ENCODE measurements around the gene CARD11. TPM values are rescaled to one million over a fixed set of nuclear protein-coding genes. Genes with fewer than 3 reads are reported as not detected.

Gene CARD11
- total RNA-seq, 4 donors from 2014 or later: 0.26 to 2.0 (median 0.70) TPM

- Histone ChIP-seq H3K9me3 (peaks cover 0 to 7% (median 3%) of the 10 kb centered on the region in 4 donors), H3K36me3 (no peaks in the 10 kb centered on the region), H3K27me3 (peaks cover 0 to 16% (median 0%) of the 10 kb centered on the region in 4 donors), H3K27ac (replicated peaks in 1 of 4) (no peak overlapping the region), H3K4me1 (no peaks in the 10 kb centered on the region), H3K4me3 (no peak overlapping the region)
- no peak for TF ChIP-seq POLR2AphosphoS5 (IDR thresholded peaks at IDR 0.05)
- no peak for TF ChIP-seq EP300 (IDR thresholded peaks at IDR 0.05)
- TF ChIP-seq POLR2A (IDR thresholded peaks at IDR 0.05; ENCODE audit: low read depth): no peak
- WGBS: 95% methylated on average over 8 of the region's 8 CpGs
- no peak for DNase-seq (ENCODE audit: extremely low spot score)
- intact Hi-C loops (cut with DNase I): no loop called here
Measured at GRCh38 chr7:2905500-2905899, 138.2 kb downstream of the CARD11 start.

GRCh38 chr7:2905027-2905426 lies 138.6 kb downstream of the CARD11 start:
- 97% methylated on average over 3 of the region's 3 CpGs for WGBS

GRCh38 chr7:2904202-2904601 lies 139.5 kb downstream of the CARD11 start:
- no peak overlapping the region for H3K27ac ChIP-seq (replicated peaks in 1 of 4)
- peaks cover 0 to 16% (median 0%) of the 10 kb centered on the region in 4 donors for H3K27me3 ChIP-seq
- TF ChIP-seq, protein P1, sequence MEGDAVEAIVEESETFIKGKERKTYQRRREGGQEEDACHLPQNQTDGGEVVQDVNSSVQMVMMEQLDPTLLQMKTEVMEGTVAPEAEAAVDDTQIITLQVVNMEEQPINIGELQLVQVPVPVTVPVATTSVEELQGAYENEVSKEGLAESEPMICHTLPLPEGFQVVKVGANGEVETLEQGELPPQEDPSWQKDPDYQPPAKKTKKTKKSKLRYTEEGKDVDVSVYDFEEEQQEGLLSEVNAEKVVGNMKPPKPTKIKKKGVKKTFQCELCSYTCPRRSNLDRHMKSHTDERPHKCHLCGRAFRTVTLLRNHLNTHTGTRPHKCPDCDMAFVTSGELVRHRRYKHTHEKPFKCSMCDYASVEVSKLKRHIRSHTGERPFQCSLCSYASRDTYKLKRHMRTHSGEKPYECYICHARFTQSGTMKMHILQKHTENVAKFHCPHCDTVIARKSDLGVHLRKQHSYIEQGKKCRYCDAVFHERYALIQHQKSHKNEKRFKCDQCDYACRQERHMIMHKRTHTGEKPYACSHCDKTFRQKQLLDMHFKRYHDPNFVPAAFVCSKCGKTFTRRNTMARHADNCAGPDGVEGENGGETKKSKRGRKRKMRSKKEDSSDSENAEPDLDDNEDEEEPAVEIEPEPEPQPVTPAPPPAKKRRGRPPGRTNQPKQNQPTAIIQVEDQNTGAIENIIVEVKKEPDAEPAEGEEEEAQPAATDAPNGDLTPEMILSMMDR (IDR thresholded peaks at IDR 0.05): no peak
- TF ChIP-seq POLR2AphosphoS5 (IDR thresholded peaks at IDR 0.05) (no peak), POLR2A (IDR thresholded peaks at IDR 0.05; ENCODE audit: low read depth) (no peak), EP300 (IDR thresholded peaks at IDR 0.05) (no peak)
- no peaks in the 10 kb centered on the region for H3K36me3 ChIP-seq
- 73% methylated on average over 16 of the region's 16 CpGs for WGBS
- H3K9me3 ChIP-seq: peaks cover 0 to 7% (median 3%) of the 10 kb centered on the region in 4 donors
- H3K4me3 ChIP-seq: no peak overlapping the region
- H3K4me1 ChIP-seq: no peaks in the 10 kb centered on the region
- intact Hi-C loops (cut with DNase I): no loop called here
- DNase-seq (ENCODE audit: extremely low spot score): no peak

More at GRCh38 chr7:2905027-2905426, 138.6 kb downstream of the CARD11 start:
- DNase-seq (ENCODE audit: extremely low spot score): no peak
- H3K36me3 ChIP-seq: no peaks in the 10 kb centered on the region
- H3K9me3 ChIP-seq: peaks cover 0 to 7% (median 3%) of the 10 kb centered on the region in 4 donors
- H3K27ac ChIP-seq (replicated peaks in 1 of 4): no peak overlapping the region
- no peak overlapping the region for H3K4me3 ChIP-seq
- TF ChIP-seq POLR2A (IDR thresholded peaks at IDR 0.05; ENCODE audit: low read depth) (no peak), EP300 (IDR thresholded peaks at IDR 0.05) (no peak), POLR2AphosphoS5 (IDR thresholded peaks at IDR 0.05) (no peak)
- TF ChIP-seq, protein P1 (IDR thresholded peaks at IDR 0.05): no peak
- H3K27me3 ChIP-seq: peaks cover 0 to 16% (median 0%) of the 10 kb centered on the region in 4 donors
- intact Hi-C loops (cut with DNase I): no loop called here
- H3K4me1 ChIP-seq: no peaks in the 10 kb centered on the region

GRCh38 chr7:2903682-2904162 lies 139.9 kb downstream of the CARD11 start:
- intact Hi-C loops (cut with DNase I): no loop called here
- Histone ChIP-seq H3K27me3 (peaks cover 0 to 18% (median 0%) of the 10 kb centered on the region in 4 donors), H3K27ac (replicated peaks in 1 of 4) (no peak overlapping the region), H3K4me3 (no peak overlapping the region), H3K36me3 (no peaks in the 10 kb centered on the region), H3K9me3 (peaks cover 0 to 7% (median 3%) of the 10 kb centered on the region in 4 donors), H3K4me1 (no peaks in the 10 kb centered on the region)
- WGBS: 85% methylated on average over 8 of the region's 15 CpGs
- no peak for TF ChIP-seq POLR2A (IDR thresholded peaks at IDR 0.05; ENCODE audit: low read depth)
- TF ChIP-seq, protein P1 (IDR thresholded peaks at IDR 0.05): no peak
- no peak for TF ChIP-seq POLR2AphosphoS5 (IDR thresholded peaks at IDR 0.05)
- no peak for TF ChIP-seq EP300 (IDR thresholded peaks at IDR 0.05)
- no peak for DNase-seq (ENCODE audit: extremely low spot score)

DNA sequence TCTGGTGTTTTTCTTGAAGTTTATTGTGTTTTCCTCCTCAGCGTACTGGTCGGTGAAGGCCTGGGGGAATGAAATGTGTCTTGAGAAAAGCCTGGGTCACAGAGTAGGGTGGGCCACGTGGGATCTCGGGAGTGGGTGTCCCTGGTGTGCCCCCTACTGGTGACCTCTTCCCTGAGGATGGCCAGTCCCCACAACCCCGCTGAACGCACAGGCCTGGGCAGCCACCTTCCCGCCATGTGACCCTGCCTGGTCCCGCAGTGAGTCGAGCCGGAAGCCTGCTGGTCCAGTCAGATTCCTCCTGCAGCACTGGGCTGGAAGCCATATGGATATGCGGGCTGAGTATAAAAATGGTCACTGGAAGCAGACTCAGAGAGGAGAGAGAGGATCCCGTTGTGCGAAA lies 146.6 kb downstream of the CARD11 start:
- DNase-seq (ENCODE audit: extremely low spot score): no peak
- intact Hi-C loops (cut with DNase I): no loop called here
- H3K27ac ChIP-seq (replicated peaks in 1 of 4): no peak overlapping the region
- TF ChIP-seq POLR2A (IDR thresholded peaks at IDR 0.05; ENCODE audit: low read depth) (no peak), EP300 (IDR thresholded peaks at IDR 0.05) (no peak), POLR2AphosphoS5 (IDR thresholded peaks at IDR 0.05) (no peak)
- TF ChIP-seq, protein P1 (IDR thresholded peaks at IDR 0.05): no peak
- H3K9me3 ChIP-seq: peaks cover 0 to 11% (median 3%) of the 10 kb centered on the region in 4 donors
- no peaks in the 10 kb centered on the region for H3K4me1 ChIP-seq
- H3K4me3 ChIP-seq: no peak overlapping the region
- no peaks in the 10 kb centered on the region for H3K36me3 ChIP-seq
- H3K27me3 ChIP-seq: peaks cover 0 to 65% (median 0%) of the 10 kb centered on the region in 4 donors
- 59% methylated on average over 3 of the region's 13 CpGs for WGBS

Measured in esophagus muscularis mucosa (tissue), 4 donors.